Mesendoderm (in vitro differentiated cells): ENCODE data around the gene PLTP.

Experiments used
- DNase-seq: peaks from one replicate; pipeline ENCODE4 v3.0.0; 2013
- H2AK5ac ChIP-seq: 2 replicates; pipeline ENCODE4 v1.6.1; 2013; ENCODE audit warnings: low read length, inconsistent platforms
- H2BK120ac ChIP-seq: 2 replicates; pipeline ENCODE4 v1.6.1; 2013; ENCODE audit warnings: low read depth, mild to moderate bottlenecking, low read length, moderate library complexity, mixed read lengths
- H2BK15ac ChIP-seq: replicated peaks from 2 replicates; pipeline ENCODE4 v1.6.1; 2013; ENCODE audit warnings: low read depth, mild to moderate bottlenecking, moderate library complexity
- H2BK5ac ChIP-seq: 2 replicates; pipeline ENCODE4 v1.6.1; 2013; ENCODE audit warnings: low read length, inconsistent platforms
- H3K18ac ChIP-seq: 2 replicates; pipeline ENCODE4 v1.6.1; 2013; ENCODE audit warnings: mild to moderate bottlenecking, low read length, mixed read lengths
- H3K23ac ChIP-seq: one replicate; pipeline ENCODE4 v1.6.1; 2013; ENCODE audit warnings: low read length
- H3K27ac ChIP-seq: 2 replicates; pipeline ENCODE4 v1.5.1; 2013; ENCODE audit warnings: low read depth, mild to moderate bottlenecking, inconsistent platforms, low read length, moderate library complexity
- H3K27me3 ChIP-seq: 2 replicates; pipeline ENCODE4 v1.6.1; 2013; ENCODE audit warnings: low read length, control low read depth, mild to moderate bottlenecking, inconsistent platforms; ENCODE audit not compliant: insufficient read depth, poor library complexity
- H3K36me3 ChIP-seq: 2 replicates; pipeline ENCODE4 v1.6.1; 2013; ENCODE audit warnings: low read length, inconsistent platforms; ENCODE audit not compliant: control insufficient read depth, insufficient read depth
- H3K4ac ChIP-seq: one replicate; pipeline ENCODE4 v1.6.1; 2013; ENCODE audit warnings: low read depth, mild to moderate bottlenecking, low read length, moderate library complexity
- H3K4me1 ChIP-seq: 2 replicates; pipeline ENCODE4 v1.6.1; 2013; ENCODE audit warnings: low read depth, low read length, inconsistent platforms; ENCODE audit not compliant: control insufficient read depth
- H3K4me2 ChIP-seq: 2 replicates; pipeline ENCODE4 v1.6.1; 2013; ENCODE audit warnings: low read length
- H3K4me3 ChIP-seq: 2 replicates; pipeline ENCODE4 v1.5.1; 2013; ENCODE audit warnings: mild to moderate bottlenecking, low read length
- H3K56ac ChIP-seq: one replicate; pipeline ENCODE4 v1.6.1; 2013; ENCODE audit warnings: low read length
- H3K79me1 ChIP-seq: 2 replicates; pipeline ENCODE4 v1.6.1; 2013; ENCODE audit warnings: low read length, inconsistent platforms
- H3K79me2 ChIP-seq: 2 replicates; pipeline ENCODE4 v1.6.1; 2013; ENCODE audit warnings: mild to moderate bottlenecking, low read length; ENCODE audit not compliant: control insufficient read depth, insufficient read depth
- H3K9ac ChIP-seq: 2 replicates; pipeline ENCODE4 v1.6.1; 2013; ENCODE audit warnings: low read length, inconsistent platforms
- H4K5ac ChIP-seq: one replicate; pipeline ENCODE4 v1.6.1; 2013; ENCODE audit warnings: low read length
- H4K8ac ChIP-seq: one replicate; pipeline ENCODE4 v1.6.1; 2013; ENCODE audit warnings: low read depth, mild to moderate bottlenecking, control low read depth, low read length, moderate library complexity
- WGBS: extraction: QIAGEN DNeasy Blood & Tissue Kit; methylation state at CpG from one replicate; pipeline ENCODE4 v1.1.7; 2013; ENCODE audit warnings: low lambda C conversion rate, missing lambda C conversion rate; ENCODE audit not compliant: insufficient coverage; ENCODE audit errors: extremely low coverage; 5-methylcytosine and 5-hydroxymethylcytosine counted together

PLTP gene

GRCh38 chr20:45919542-45920399 lies 7.8 kb upstream of the PLTP start:
- Histone ChIP-seq H3K4ac (no peak overlapping the region), H3K9ac (no peak overlapping the region), H3K4me2 (no peak overlapping the region), H4K5ac (no peak overlapping the region), H4K8ac (no peak overlapping the region), H3K4me1 (no peaks in the 10 kb centered on the region), H3K79me2 (no peaks in the 10 kb centered on the region), H2BK15ac (no peak overlapping the region), H3K23ac (no peak overlapping the region), H2AK5ac (no peak overlapping the region), H3K18ac (no peak overlapping the region), H3K36me3 (no peaks in the 10 kb centered on the region), H3K27me3 (no peaks in the 10 kb centered on the region), H3K79me1 (no peaks in the 10 kb centered on the region), H3K27ac (no peak overlapping the region), H3K4me3 (no peak overlapping the region), H2BK120ac (no peak overlapping the region), H2BK5ac (no peak overlapping the region), H3K56ac (no peak overlapping the region)
- no CpG with 5 or more reads among the region's 11 CpGs for WGBS
- DNase-seq = no peak

- H3K18ac ChIP-seq = no peak overlapping the region
Measured at GRCh38 chr20:45918779-45919537, 7.0 kb upstream of the PLTP start.

GRCh38 chr20:45918182-45918737 lies 6.3 kb upstream of the PLTP start:
- Histone ChIP-seq H3K27ac (no peak overlapping the region), H3K4me1 (no peaks in the 10 kb centered on the region)
- no CpG with 5 or more reads among the region's 5 CpGs for WGBS

More at GRCh38 chr20:45918779-45919537, 7.0 kb upstream of the PLTP start:
- no peaks in the 10 kb centered on the region for H3K36me3 ChIP-seq
- no peak overlapping the region for H2BK5ac ChIP-seq
- no peaks in the 10 kb centered on the region for H3K79me2 ChIP-seq
- WGBS = no CpG with 5 or more reads among the region's 12 CpGs
- H3K56ac ChIP-seq = no peak overlapping the region
- H3K23ac ChIP-seq = no peak overlapping the region
- no peak overlapping the region for H3K4me2 ChIP-seq
- no peak overlapping the region for H4K5ac ChIP-seq
- no peak overlapping the region for H2BK15ac ChIP-seq
- H3K9ac ChIP-seq = no peak overlapping the region
- H3K27me3 ChIP-seq = no peaks in the 10 kb centered on the region
- H3K79me1 ChIP-seq = no peaks in the 10 kb centered on the region
- no peak overlapping the region for H3K4me3 ChIP-seq
- H2AK5ac ChIP-seq = no peak overlapping the region
- no peak for DNase-seq
- no peak overlapping the region for H4K8ac ChIP-seq
- no peaks in the 10 kb centered on the region for H3K4me1 ChIP-seq
- no peak overlapping the region for H3K4ac ChIP-seq
- no peak overlapping the region for H3K27ac ChIP-seq
- H2BK120ac ChIP-seq = no peak overlapping the region

GRCh38 chr20:45917790-45918141 lies 5.8 kb upstream of the PLTP start:
- Histone ChIP-seq H3K79me2 (no peaks in the 10 kb centered on the region), H3K18ac (no peak overlapping the region), H2BK15ac (no peak overlapping the region), H3K27ac (no peak overlapping the region), H3K4me2 (no peak overlapping the region), H3K56ac (no peak overlapping the region), H3K36me3 (no peaks in the 10 kb centered on the region), H3K79me1 (no peaks in the 10 kb centered on the region), H3K23ac (no peak overlapping the region), H3K9ac (no peak overlapping the region), H3K27me3 (no peaks in the 10 kb centered on the region), H3K4ac (no peak overlapping the region), H3K4me3 (no peak overlapping the region), H3K4me1 (no peaks in the 10 kb centered on the region), H2BK120ac (no peak overlapping the region), H4K8ac (no peak overlapping the region), H2BK5ac (no peak overlapping the region), H4K5ac (no peak overlapping the region), H2AK5ac (no peak overlapping the region)
- no peak for DNase-seq
- no CpG with 5 or more reads among the region's 5 CpGs for WGBS

More at GRCh38 chr20:45918182-45918737, 6.3 kb upstream of the PLTP start:
- Histone ChIP-seq H2BK15ac (no peak overlapping the region), H3K23ac (no peak overlapping the region), H3K27me3 (no peaks in the 10 kb centered on the region), H3K79me1 (no peaks in the 10 kb centered on the region), H3K4me2 (no peak overlapping the region), H3K79me2 (no peaks in the 10 kb centered on the region), H4K5ac (no peak overlapping the region), H2BK5ac (no peak overlapping the region), H2BK120ac (no peak overlapping the region), H3K36me3 (no peaks in the 10 kb centered on the region), H4K8ac (no peak overlapping the region), H3K9ac (no peak overlapping the region), H2AK5ac (no peak overlapping the region), H3K4ac (no peak overlapping the region), H3K4me3 (no peak overlapping the region), H3K56ac (no peak overlapping the region), H3K18ac (no peak overlapping the region)
- no peak for DNase-seq

- Histone ChIP-seq H2BK120ac (no peak overlapping the region), H3K27me3 (no peaks in the 10 kb centered on the region), H3K4me2 (no peak overlapping the region), H3K27ac (no peak overlapping the region), H2BK5ac (no peak overlapping the region), H4K5ac (no peak overlapping the region), H3K56ac (no peak overlapping the region), H3K23ac (no peak overlapping the region), H3K79me2 (peaks cover 3% of the 10 kb centered on the region), H3K4me3 (no peak overlapping the region), H3K36me3 (peaks cover 2% of the 10 kb centered on the region), H3K4ac (no peak overlapping the region), H4K8ac (no peak overlapping the region), H3K18ac (no peak overlapping the region), H2AK5ac (no peak overlapping the region), H3K79me1 (peaks cover 6% of the 10 kb centered on the region), H2BK15ac (no peak overlapping the region), H3K4me1 (peaks cover 2% of the 10 kb centered on the region), H3K9ac (no peak overlapping the region)
- DNase-seq = no peak
- WGBS = no CpG with 5 or more reads among the region's 5 CpGs
Measured at GRCh38 chr20:45913116-45913515, 1.2 kb upstream of the PLTP start.
